ENCODE results near the gene OSTN. TPM values are rescaled to one million over a fixed set of nuclear protein-coding genes. Genes with fewer than 3 reads are reported as not detected.

The OSTN gene
- total and polyA plus RNA-seq, 9 of the 15 experiments (the other 6 are each of a cell fraction or from before 2014, with no cell fraction given) = not detected

GRCh38 chr3:191235331-191236314 lies 36.6 kb downstream of the OSTN start:
- DNase-seq (ENCODE audit: extremely low read depth in 1 of 4, low spot score in 3 of 4) (no peak), FAIRE-seq (no peak), ATAC-seq (no peak)
- Histone ChIP-seq H3K9me1 (ENCODE audit: control insufficient read depth, insufficient read depth, low read length) (no peaks in the 10 kb centered on the region), H3K4me1 (replicated peaks in 1 of 2; ENCODE audit: control insufficient read depth in 2 of 2, insufficient read depth in 2 of 2, low read length in 2 of 2) (no peaks in the 10 kb centered on the region), H4K20me1 (replicated peaks; ENCODE audit: control insufficient read depth, insufficient read depth, low read length) (no peaks in the 10 kb centered on the region), H3K27me3 (ENCODE audit: control insufficient read depth in 2 of 2, insufficient read depth in 2 of 2, low read length in 2 of 2) (no peaks in the 10 kb centered on the region), H2AFZ (ENCODE audit: low read depth, low read length) (no peak overlapping the region), H3K36me3 (ENCODE audit: control insufficient read depth, insufficient read depth, low read length) (no peaks in the 10 kb centered on the region), H3K9me3 (replicated peaks; ENCODE audit: control insufficient read depth, insufficient read depth, low read depth, low read length) (no peaks in the 10 kb centered on the region), H3K4me2 (ENCODE audit: insufficient read depth, low read length) (no peak overlapping the region), H3K4me3 (no peak overlapping the region), H3K9ac (ENCODE audit: insufficient read depth in 1 of 2, low read depth in 2 of 2, low read length in 2 of 2) (no peak overlapping the region), H3K79me2 (ENCODE audit: control insufficient read depth, insufficient read depth, low read length) (no peaks in the 10 kb centered on the region), H3K27ac (ENCODE audit: extremely low read depth, low read depth, low read length) (no peak overlapping the region)
- WGBS (ENCODE audit: insufficient coverage, low coverage, missing lambda C conversion rate) = 0% methylated on average over 4 of the region's 4 CpGs
- ChIA-PET CTCF (ENCODE audit: low intra/inter-chr PET ratio) (no interaction called here), POLR2A (interaction anchor here (0.6 kb wide), 1 partner anchor 26 kb away, joined by 3 read pairs; no protein-coding TSS in a partner anchor)
- TF ChIP-seq THAP7 (CRISPR knock-in tag; IDR thresholded peaks at IDR 0.05) (no peak), PRDM10 (IDR thresholded peaks at IDR 0.05; ENCODE audit: partially characterized antibody) (no peak), ZFP91 (CRISPR knock-in tag; IDR thresholded peaks at IDR 0.05) (no peak), TCF7 (IDR thresholded peaks at IDR 0.05; ENCODE audit: borderline replicate concordance) (no peak)
- no TSS peak for BruUV-seq (replicated peaks)
- in situ Hi-C loops (cut with MboI) (no loop called here), intact Hi-C loops (cut with micrococcal nuclease) (no loop called here)

All from K562 (cell line).